Measurements from ENCODE around the gene PSD2.
A peak's percentile ranks its signal among the peaks of the same experiment; 100 is the strongest.

PSD2 gene

GRCh38 chr5:139859013-139859412 lies 63.4 kb downstream of the PSD2 start:
- no peak for TF ChIP-seq POU2F2 (IDR thresholded peaks at IDR 0.05; ENCODE audit: low read depth, low read length)
- no peak for TF ChIP-seq SPI1 (IDR thresholded peaks at IDR 0.05; ENCODE audit: low read depth, low read length)
- no peak for TF ChIP-seq PAX5 (IDR thresholded peaks at IDR 0.05; ENCODE audit: insufficient read depth, low read length, severe bottlenecking)
- TF ChIP-seq POLR2A (IDR thresholded peaks at IDR 0.05; ENCODE audit: low read depth, low read length): no peak
- no peak for TF ChIP-seq POLR2AphosphoS5 (IDR thresholded peaks at IDR 0.05; ENCODE audit: low read depth, low read length)
- TF ChIP-seq TAF1 (IDR thresholded peaks at IDR 0.05; ENCODE audit: low read depth, low read length): no peak
- FAIRE-seq (no peak), DNase-seq (ENCODE audit: insufficient read length, low spot score) (no peak)

- no peak for FAIRE-seq
- TF ChIP-seq TAF1 (IDR thresholded peaks at IDR 0.05; ENCODE audit: low read depth, low read length) (no peak), POLR2A (IDR thresholded peaks at IDR 0.05; ENCODE audit: low read depth, low read length) (no peak), SPI1 (IDR thresholded peaks at IDR 0.05; ENCODE audit: low read depth, low read length) (no peak), POLR2AphosphoS5 (IDR thresholded peaks at IDR 0.05; ENCODE audit: low read depth, low read length) (no peak), PAX5 (IDR thresholded peaks at IDR 0.05; ENCODE audit: insufficient read depth, low read length, severe bottlenecking) (no peak), POU2F2 (IDR thresholded peaks at IDR 0.05; ENCODE audit: low read depth, low read length) (no peak)
- no peak for DNase-seq (ENCODE audit: insufficient read length, low spot score)
Observed at GRCh38 chr5:139861021-139861888, 65.6 kb downstream of the PSD2 start.

- no peak for FAIRE-seq
- no peak for TF ChIP-seq SPI1 (IDR thresholded peaks at IDR 0.05; ENCODE audit: low read depth, low read length)
- no peak for TF ChIP-seq POU2F2 (IDR thresholded peaks at IDR 0.05; ENCODE audit: low read depth, low read length)
- no peak for TF ChIP-seq TAF1 (IDR thresholded peaks at IDR 0.05; ENCODE audit: low read depth, low read length)
Observed at GRCh38 chr5:139861889-139862207, 66.2 kb downstream of the PSD2 start.

GRCh38 chr5:139862313-139862712 lies 66.7 kb downstream of the PSD2 start:
- FAIRE-seq (no peak), DNase-seq (ENCODE audit: insufficient read length, low spot score) (no peak)
- TF ChIP-seq POU2F2 (IDR thresholded peaks at IDR 0.05; ENCODE audit: low read depth, low read length): peak; percentile 93
- no peak for TF ChIP-seq TAF1 (IDR thresholded peaks at IDR 0.05; ENCODE audit: low read depth, low read length)
- TF ChIP-seq POLR2A (IDR thresholded peaks at IDR 0.05; ENCODE audit: low read depth, low read length): no peak
- no peak for TF ChIP-seq SPI1 (IDR thresholded peaks at IDR 0.05; ENCODE audit: low read depth, low read length)
- TF ChIP-seq POLR2AphosphoS5 (IDR thresholded peaks at IDR 0.05; ENCODE audit: low read depth, low read length): no peak
- no peak for TF ChIP-seq PAX5 (IDR thresholded peaks at IDR 0.05; ENCODE audit: insufficient read depth, low read length, severe bottlenecking)

More at GRCh38 chr5:139861889-139862207, 66.2 kb downstream of the PSD2 start:
- no peak for DNase-seq (ENCODE audit: insufficient read length, low spot score)

- FAIRE-seq (no peak), DNase-seq (ENCODE audit: insufficient read length, low spot score) (no peak)
- no peak for TF ChIP-seq SPI1 (IDR thresholded peaks at IDR 0.05; ENCODE audit: low read depth, low read length)
- TF ChIP-seq POU2F2 (IDR thresholded peaks at IDR 0.05; ENCODE audit: low read depth, low read length): no peak
- no peak for TF ChIP-seq POLR2A (IDR thresholded peaks at IDR 0.05; ENCODE audit: low read depth, low read length)
- TF ChIP-seq TAF1 (IDR thresholded peaks at IDR 0.05; ENCODE audit: low read depth, low read length): no peak
- TF ChIP-seq PAX5 (IDR thresholded peaks at IDR 0.05; ENCODE audit: insufficient read depth, low read length, severe bottlenecking): no peak
- no peak for TF ChIP-seq POLR2AphosphoS5 (IDR thresholded peaks at IDR 0.05; ENCODE audit: low read depth, low read length)
Observed at GRCh38 chr5:139862803-139863202, 67.2 kb downstream of the PSD2 start.

GRCh38 chr5:139863361-139863760 lies 67.8 kb downstream of the PSD2 start:
- DNase-seq (ENCODE audit: insufficient read length, low spot score) (no peak), FAIRE-seq (no peak)
- TF ChIP-seq POLR2AphosphoS5 (IDR thresholded peaks at IDR 0.05; ENCODE audit: low read depth, low read length): no peak
- no peak for TF ChIP-seq POLR2A (IDR thresholded peaks at IDR 0.05; ENCODE audit: low read depth, low read length)
- no peak for TF ChIP-seq PAX5 (IDR thresholded peaks at IDR 0.05; ENCODE audit: insufficient read depth, low read length, severe bottlenecking)
- TF ChIP-seq POU2F2 (IDR thresholded peaks at IDR 0.05; ENCODE audit: low read depth, low read length): no peak
- TF ChIP-seq TAF1 (IDR thresholded peaks at IDR 0.05; ENCODE audit: low read depth, low read length): no peak
- no peak for TF ChIP-seq SPI1 (IDR thresholded peaks at IDR 0.05; ENCODE audit: low read depth, low read length)

- TF ChIP-seq POLR2A (IDR thresholded peaks at IDR 0.05; ENCODE audit: low read depth, low read length): no peak
- TF ChIP-seq SPI1 (IDR thresholded peaks at IDR 0.05; ENCODE audit: low read depth, low read length): peak; percentile 18; the same call in 1 of the 2 replicates
- peak; percentile 82 for FAIRE-seq
- DNase-seq (ENCODE audit: insufficient read length, low spot score): peak; percentile 77
Observed at GRCh38 chr5:139863855-139864558, 68.4 kb downstream of the PSD2 start.

- TF ChIP-seq POLR2A (IDR thresholded peaks at IDR 0.05; ENCODE audit: low read depth, low read length) (no peak), PAX5 (IDR thresholded peaks at IDR 0.05; ENCODE audit: insufficient read depth, low read length, severe bottlenecking) (no peak), POLR2AphosphoS5 (IDR thresholded peaks at IDR 0.05; ENCODE audit: low read depth, low read length) (no peak), TAF1 (IDR thresholded peaks at IDR 0.05; ENCODE audit: low read depth, low read length) (no peak), POU2F2 (IDR thresholded peaks at IDR 0.05; ENCODE audit: low read depth, low read length) (no peak), SPI1 (IDR thresholded peaks at IDR 0.05; ENCODE audit: low read depth, low read length) (no peak)
- FAIRE-seq (no peak), DNase-seq (ENCODE audit: insufficient read length, low spot score) (no peak)
Observed at GRCh38 chr5:139864716-139865483, 69.3 kb downstream of the PSD2 start.

GRCh38 chr5:139867109-139867508 lies 71.5 kb downstream of the PSD2 start:
- DNase-seq (ENCODE audit: insufficient read length, low spot score) (no peak), FAIRE-seq (no peak)
- TF ChIP-seq POLR2A (IDR thresholded peaks at IDR 0.05; ENCODE audit: low read depth, low read length): no peak
- no peak for TF ChIP-seq TAF1 (IDR thresholded peaks at IDR 0.05; ENCODE audit: low read depth, low read length)
- TF ChIP-seq POU2F2 (IDR thresholded peaks at IDR 0.05; ENCODE audit: low read depth, low read length): no peak
- TF ChIP-seq SPI1 (IDR thresholded peaks at IDR 0.05; ENCODE audit: low read depth, low read length): no peak
